Glutamatergic neuron (in vitro differentiated cells): Measurements from ENCODE around the gene ERFE. TPM values are rescaled to one million over a fixed set of nuclear protein-coding genes. Genes with fewer than 3 reads are reported as not detected.

Source experiments
- DNase-seq: peaks from one replicate; pipeline ENCODE4 v3.0.0; 2022
- H3K27ac Mint-ChIP-seq: one replicate; pipeline ENCODE4 v1.8.0; 2020; ENCODE audit warnings: mild to moderate bottlenecking, mixed read lengths, inconsistent platforms; ENCODE audit not compliant: unreplicated experiment
- H3K27me3 Mint-ChIP-seq: one replicate; pipeline ENCODE4 v1.8.0; 2020; ENCODE audit warnings: mild to moderate bottlenecking, moderate library complexity, mixed read lengths, inconsistent platforms; ENCODE audit not compliant: unreplicated experiment
- H3K36me3 Mint-ChIP-seq: one replicate; pipeline ENCODE4 v1.8.0; 2020; ENCODE audit warnings: mild to moderate bottlenecking, mixed read lengths, inconsistent platforms; ENCODE audit not compliant: unreplicated experiment
- H3K4me1 Mint-ChIP-seq: one replicate; pipeline ENCODE4 v1.8.0; 2020; ENCODE audit warnings: mild to moderate bottlenecking, low read depth, mixed read lengths, inconsistent platforms; ENCODE audit not compliant: unreplicated experiment
- H3K4me3 Mint-ChIP-seq: one replicate; pipeline ENCODE4 v1.8.0; 2020; ENCODE audit warnings: mild to moderate bottlenecking, mixed read lengths, inconsistent platforms; ENCODE audit not compliant: unreplicated experiment
- H3K9me3 Mint-ChIP-seq: one replicate; pipeline ENCODE4 v1.8.0; 2020; ENCODE audit warnings: mild to moderate bottlenecking, moderate library complexity, mixed read lengths, inconsistent platforms; ENCODE audit not compliant: unreplicated experiment
- total RNA-seq: library from RNA; stranded (reverse); fragmentation: NEBNext Ultra II Directional; extraction: Animal tissue kit (Norgen Biotek cat#: 25700); gene quantifications from one replicate; pipeline ENCODE4 v1.2.1, GENCODE V29; 2021; ENCODE audit not compliant: unreplicated experiment
- TF ChIP-seq, protein P1 (sequence below): fragments of 200-600 bp; sonication (generic); IDR thresholded peaks from one replicate; pipeline ENCODE4 v1.5.0; 2021; ENCODE audit not compliant: partially characterized antibody, unreplicated experiment

Gene ERFE
- total RNA-seq, 1 donor from 2014 or later, result 12.2 TPM

DNA sequence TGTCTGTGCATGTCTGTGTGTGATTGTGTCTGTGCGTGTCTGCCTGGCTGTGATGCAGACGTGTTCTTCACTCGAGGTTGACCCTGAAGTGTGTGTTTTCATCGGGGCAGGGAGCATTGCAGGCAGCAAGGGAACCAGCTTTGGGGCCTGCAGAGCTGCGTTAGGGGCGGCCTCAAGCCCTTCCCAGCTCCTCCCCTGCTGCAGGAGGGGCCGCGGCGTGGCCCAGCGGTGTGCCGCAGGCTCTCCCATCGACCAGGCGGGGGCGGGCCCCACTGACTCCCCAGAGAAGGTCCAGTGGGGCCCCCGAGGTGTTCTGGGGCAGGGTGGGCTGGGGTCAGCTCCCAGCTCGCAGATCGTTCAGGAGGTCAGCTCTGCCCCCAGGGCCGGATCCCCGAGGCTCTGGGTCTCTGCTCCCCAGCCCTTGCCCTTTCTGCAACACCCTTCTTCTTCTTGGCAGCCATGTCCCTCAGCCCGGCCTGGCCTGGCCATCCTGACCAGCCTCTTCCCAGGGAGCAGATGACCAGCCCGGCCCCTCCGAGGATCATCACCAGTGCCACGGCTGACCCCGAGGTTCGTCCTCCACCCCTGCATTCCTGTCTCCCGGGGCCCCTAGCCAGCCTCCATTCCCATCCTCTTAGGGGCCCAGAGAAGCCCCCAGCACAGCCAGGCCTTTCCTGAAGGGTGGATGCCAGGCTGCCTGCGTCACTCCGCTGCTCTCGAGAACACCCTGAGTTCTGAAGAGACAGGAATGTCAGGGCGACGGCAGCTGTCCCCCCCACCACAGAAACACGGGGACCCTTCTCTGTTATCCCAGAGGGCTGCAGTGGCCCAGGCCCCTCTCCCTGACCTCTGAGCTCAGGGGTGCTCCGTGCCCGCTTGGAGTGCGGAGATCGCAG lies 31.4 kb upstream of the ERFE start:
- DNase-seq, result peak; percentile 20
- peaks cover 1% of the 10 kb centered on the region for H3K9me3 Mint-ChIP-seq
- no peak overlapping the region for H3K4me3 Mint-ChIP-seq
- no peaks in the 10 kb centered on the region for H3K36me3 Mint-ChIP-seq
- H3K27me3 Mint-ChIP-seq, result peaks cover 4% of the 10 kb centered on the region
- peaks cover 3% of the 10 kb centered on the region for H3K4me1 Mint-ChIP-seq
- no peak overlapping the region for H3K27ac Mint-ChIP-seq
- TF ChIP-seq, protein P1, sequence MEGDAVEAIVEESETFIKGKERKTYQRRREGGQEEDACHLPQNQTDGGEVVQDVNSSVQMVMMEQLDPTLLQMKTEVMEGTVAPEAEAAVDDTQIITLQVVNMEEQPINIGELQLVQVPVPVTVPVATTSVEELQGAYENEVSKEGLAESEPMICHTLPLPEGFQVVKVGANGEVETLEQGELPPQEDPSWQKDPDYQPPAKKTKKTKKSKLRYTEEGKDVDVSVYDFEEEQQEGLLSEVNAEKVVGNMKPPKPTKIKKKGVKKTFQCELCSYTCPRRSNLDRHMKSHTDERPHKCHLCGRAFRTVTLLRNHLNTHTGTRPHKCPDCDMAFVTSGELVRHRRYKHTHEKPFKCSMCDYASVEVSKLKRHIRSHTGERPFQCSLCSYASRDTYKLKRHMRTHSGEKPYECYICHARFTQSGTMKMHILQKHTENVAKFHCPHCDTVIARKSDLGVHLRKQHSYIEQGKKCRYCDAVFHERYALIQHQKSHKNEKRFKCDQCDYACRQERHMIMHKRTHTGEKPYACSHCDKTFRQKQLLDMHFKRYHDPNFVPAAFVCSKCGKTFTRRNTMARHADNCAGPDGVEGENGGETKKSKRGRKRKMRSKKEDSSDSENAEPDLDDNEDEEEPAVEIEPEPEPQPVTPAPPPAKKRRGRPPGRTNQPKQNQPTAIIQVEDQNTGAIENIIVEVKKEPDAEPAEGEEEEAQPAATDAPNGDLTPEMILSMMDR, result no peak

DNA sequence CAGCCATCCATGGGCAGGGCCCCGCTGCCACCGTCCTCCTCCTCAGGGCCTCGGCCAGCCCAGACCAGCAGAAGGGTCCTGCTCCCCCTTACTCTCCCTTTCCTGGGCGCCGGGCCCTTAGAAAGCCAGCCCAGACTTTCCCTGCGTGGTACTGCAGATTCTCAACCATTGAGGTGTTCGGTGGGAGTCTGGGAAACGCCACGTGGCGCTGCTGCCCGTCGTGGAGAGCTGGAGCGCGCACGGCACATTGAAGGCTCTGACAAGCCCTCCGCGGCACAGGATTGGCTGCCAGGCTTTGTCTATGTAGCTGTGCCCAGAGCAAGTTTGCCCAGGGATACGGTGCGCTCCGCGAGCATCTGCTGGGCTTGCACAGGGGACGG lies 30.7 kb upstream of the ERFE start:
- Mint-ChIP-seq H3K9me3 (peaks cover 1% of the 10 kb centered on the region), H3K27ac (no peak overlapping the region), H3K4me1 (peaks cover under 1% of the 10 kb centered on the region), H3K27me3 (peaks cover 4% of the 10 kb centered on the region), H3K36me3 (no peaks in the 10 kb centered on the region), H3K4me3 (no peak overlapping the region)
- TF ChIP-seq, protein P1, result no peak
- DNase-seq, result peak; percentile 15

DNA sequence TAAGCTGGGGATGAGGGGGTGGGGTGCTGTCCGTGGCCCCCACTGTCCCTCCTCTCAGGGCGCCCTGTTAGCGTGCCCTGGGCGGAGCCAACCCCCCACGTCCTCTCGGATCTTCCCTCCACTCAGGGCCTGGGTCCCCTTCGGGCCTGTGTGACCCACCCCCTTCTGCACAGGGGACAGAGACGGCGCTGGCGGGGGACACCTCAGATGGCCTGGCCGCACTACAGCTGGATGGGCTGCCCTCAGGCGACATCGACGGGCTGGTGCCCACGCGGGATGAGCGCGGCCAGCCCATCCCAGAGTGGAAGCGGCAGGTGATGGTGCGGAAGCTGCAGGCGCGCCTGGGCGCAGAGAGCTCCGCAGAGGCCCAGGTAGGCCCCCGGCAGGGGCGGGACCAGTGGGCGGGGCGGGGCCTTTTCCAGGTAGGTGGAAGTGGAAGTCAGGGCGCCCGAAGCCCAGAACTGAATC lies 30.2 kb upstream of the ERFE start:
- H3K27me3 Mint-ChIP-seq, result peaks cover 6% of the 10 kb centered on the region
- H3K27ac Mint-ChIP-seq, result no peak overlapping the region
- no peaks in the 10 kb centered on the region for H3K36me3 Mint-ChIP-seq
- no peak overlapping the region for H3K4me3 Mint-ChIP-seq
- TF ChIP-seq, protein P1, result no peak
- H3K9me3 Mint-ChIP-seq, result peaks cover 1% of the 10 kb centered on the region
- peaks cover 4% of the 10 kb centered on the region for H3K4me1 Mint-ChIP-seq
- DNase-seq, result peak; percentile 15

DNA sequence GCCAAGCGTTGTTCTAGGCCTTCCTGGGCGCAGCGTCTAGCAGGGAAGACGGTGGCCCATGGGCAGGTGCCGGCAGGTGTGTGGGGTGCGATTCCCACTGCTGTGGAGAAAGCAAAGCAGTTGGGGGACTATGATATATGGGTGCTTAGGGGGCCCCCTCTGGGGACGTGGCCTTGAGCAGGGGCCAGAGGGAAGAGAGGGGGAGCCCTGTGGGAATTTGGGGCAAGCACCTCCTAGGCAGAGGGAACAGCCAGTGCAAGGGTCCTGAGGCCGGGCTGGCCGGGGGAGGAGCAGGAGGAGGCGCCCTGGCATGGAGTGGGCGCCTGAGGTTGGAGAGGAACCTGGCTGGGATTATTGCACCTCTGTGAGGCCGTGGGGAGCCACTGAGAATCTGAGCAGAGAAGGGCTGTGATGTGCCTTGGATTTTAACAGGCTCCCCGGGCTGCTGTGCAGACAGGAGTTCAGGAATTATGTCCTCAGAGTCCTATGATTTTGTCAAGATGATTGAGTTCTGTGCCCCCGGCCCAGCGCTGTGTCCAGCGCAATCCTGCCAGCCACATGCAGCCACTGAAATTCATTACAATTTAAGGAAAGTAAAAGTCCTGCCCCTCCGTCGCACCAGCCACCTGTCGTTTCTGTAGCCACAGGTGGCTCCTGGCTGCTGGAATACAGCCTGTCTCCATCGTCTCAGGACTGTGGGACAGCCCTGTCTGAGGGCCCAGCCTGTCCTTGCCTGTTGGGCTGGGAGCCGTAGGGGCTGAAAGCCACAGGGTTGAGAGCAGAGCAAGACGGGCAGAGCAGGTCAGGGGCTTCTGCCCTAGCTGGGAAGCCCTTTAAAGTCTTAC lies 29.4 kb upstream of the ERFE start:
- peaks cover 1% of the 10 kb centered on the region for H3K9me3 Mint-ChIP-seq
- DNase-seq, result peak; percentile 12
- peaks cover 4% of the 10 kb centered on the region for H3K4me1 Mint-ChIP-seq
- H3K27me3 Mint-ChIP-seq, result peaks cover 5% of the 10 kb centered on the region
- H3K27ac Mint-ChIP-seq, result no peak overlapping the region
- TF ChIP-seq, protein P1, result no peak
- no peak overlapping the region for H3K4me3 Mint-ChIP-seq
- no peaks in the 10 kb centered on the region for H3K36me3 Mint-ChIP-seq
